RWPE2 (cell line): Measurements from ENCODE around the gene TIMELESS.

Source experiments
- ATAC-seq: fragments of 200-7000 bp; cut with Tn5 transposase; 3 replicates; pipeline ENCODE4 v1.9.1; 2021; ENCODE audit warnings: low read depth
- DNase-seq: peaks from one replicate; pipeline ENCODE4 v3.0.0-alpha.2; 2020; ENCODE audit warnings: low spot score
- H3K27ac ChIP-seq: fragments of 450-650 bp; 2 replicates; pipeline ENCODE4 v1.5.1; 2017; ENCODE audit warnings: mild to moderate bottlenecking; ENCODE audit not compliant: poor library complexity, severe bottlenecking
- H3K27me3 ChIP-seq: fragments of 250-450 bp; sonication (Bioruptor Pico); 2 replicates; pipeline ENCODE4 v1.5.1; 2021; ENCODE audit warnings: mild to moderate bottlenecking, moderate library complexity; ENCODE audit not compliant: insufficient read depth, poor library complexity, severe bottlenecking
- H3K36me3 ChIP-seq: fragments of 250-450 bp; sonication (Bioruptor Pico); 2 replicates; pipeline ENCODE4 v1.5.1; 2020; ENCODE audit warnings: low read depth, mild to moderate bottlenecking, moderate library complexity
- H3K4me1 ChIP-seq: fragments of 250-450 bp; sonication (Bioruptor Pico); 2 replicates; pipeline ENCODE4 v1.5.1; 2021; ENCODE audit warnings: mild to moderate bottlenecking, moderate library complexity; ENCODE audit not compliant: insufficient read depth, poor library complexity, severe bottlenecking
- H3K4me3 ChIP-seq: fragments of 250-450 bp; sonication (Bioruptor Pico); 2 replicates; pipeline ENCODE4 v1.5.1; 2021; ENCODE audit warnings: mild to moderate bottlenecking, moderate library complexity; ENCODE audit not compliant: severe bottlenecking
- H3K9me3 ChIP-seq: fragments of 250-450 bp; sonication (Bioruptor Pico); 2 replicates; pipeline ENCODE4 v1.5.1; 2021; ENCODE audit warnings: mild to moderate bottlenecking, moderate library complexity; ENCODE audit not compliant: severe bottlenecking
- TF ChIP-seq, protein P1 (sequence below): fragments of 450-650 bp; IDR thresholded peaks from one replicate; pipeline ENCODE4 v1.5.1; 2017; ENCODE audit warnings: mild to moderate bottlenecking, moderate library complexity; ENCODE audit not compliant: poor library complexity, severe bottlenecking

The TIMELESS gene

DNA sequence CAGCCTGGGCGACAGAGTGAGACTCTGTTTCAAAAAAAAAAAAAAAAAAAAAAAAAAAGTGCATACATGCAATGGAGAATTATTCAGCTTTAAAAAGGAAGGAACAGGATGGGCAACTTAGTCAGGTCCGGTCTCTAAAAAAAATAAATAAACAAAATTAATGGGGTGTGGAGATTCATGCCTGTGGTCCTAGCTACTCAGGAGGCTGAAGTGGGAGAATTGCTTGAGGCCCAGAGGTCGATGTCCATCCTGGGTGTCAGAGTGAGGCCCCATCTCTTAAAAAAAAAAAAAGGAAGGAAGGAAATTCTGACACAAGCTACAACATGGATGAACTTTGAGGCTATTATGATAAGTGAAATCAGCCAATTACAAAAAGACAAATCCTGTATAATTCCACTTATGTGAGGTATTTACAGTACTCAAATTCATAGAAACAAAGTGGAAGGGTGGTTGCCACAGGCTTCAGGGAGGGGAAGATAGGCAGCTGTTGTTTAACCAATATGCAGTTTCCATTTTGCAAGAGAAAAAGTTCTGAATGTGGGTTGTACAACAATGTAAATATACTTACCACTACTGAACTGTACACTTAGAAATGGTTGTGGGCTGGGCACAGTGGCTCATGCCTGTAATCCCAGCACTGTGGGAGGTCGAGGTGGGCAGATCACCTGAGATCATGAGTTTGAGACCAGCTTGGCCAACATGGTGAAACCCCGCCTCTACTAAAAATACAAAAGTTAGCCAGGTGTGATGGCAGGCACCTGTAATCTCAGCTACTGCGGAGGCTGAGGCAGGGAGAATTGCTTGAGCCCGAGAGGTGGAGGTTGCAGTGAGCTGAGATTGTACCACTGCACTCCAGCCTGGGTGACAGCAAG is 74.3 kb downstream of the TIMELESS start:
- Histone ChIP-seq H3K9me3 (no peaks in the 10 kb centered on the region), H3K4me3 (no peak overlapping the region), H3K4me1 (no peaks in the 10 kb centered on the region), H3K36me3 (no peaks in the 10 kb centered on the region), H3K27me3 (no peaks in the 10 kb centered on the region), H3K27ac (no peak overlapping the region)
- ATAC-seq (no peak), DNase-seq (no peak)
- TF ChIP-seq, protein P1, sequence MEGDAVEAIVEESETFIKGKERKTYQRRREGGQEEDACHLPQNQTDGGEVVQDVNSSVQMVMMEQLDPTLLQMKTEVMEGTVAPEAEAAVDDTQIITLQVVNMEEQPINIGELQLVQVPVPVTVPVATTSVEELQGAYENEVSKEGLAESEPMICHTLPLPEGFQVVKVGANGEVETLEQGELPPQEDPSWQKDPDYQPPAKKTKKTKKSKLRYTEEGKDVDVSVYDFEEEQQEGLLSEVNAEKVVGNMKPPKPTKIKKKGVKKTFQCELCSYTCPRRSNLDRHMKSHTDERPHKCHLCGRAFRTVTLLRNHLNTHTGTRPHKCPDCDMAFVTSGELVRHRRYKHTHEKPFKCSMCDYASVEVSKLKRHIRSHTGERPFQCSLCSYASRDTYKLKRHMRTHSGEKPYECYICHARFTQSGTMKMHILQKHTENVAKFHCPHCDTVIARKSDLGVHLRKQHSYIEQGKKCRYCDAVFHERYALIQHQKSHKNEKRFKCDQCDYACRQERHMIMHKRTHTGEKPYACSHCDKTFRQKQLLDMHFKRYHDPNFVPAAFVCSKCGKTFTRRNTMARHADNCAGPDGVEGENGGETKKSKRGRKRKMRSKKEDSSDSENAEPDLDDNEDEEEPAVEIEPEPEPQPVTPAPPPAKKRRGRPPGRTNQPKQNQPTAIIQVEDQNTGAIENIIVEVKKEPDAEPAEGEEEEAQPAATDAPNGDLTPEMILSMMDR: no peak

DNA sequence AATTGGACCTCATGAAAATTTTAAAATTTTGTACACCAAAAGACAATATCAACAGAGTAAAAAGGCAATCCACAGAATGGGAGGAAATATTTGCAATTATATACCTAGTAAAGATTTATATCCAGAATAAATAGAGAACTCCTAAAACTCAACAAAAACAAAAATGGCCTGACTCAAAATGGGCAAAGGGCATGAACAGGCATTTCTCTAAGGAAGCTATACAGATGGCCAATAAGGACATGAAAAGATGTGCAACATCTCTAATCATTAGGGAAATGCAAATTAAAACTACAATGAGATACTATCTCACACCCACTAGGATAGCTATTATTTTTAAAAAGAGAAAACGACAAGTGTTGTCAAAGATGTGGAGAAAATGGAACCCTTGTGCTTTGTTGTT is 75.7 kb downstream of the TIMELESS start:
- TF ChIP-seq, protein P1: no peak
- Histone ChIP-seq H3K36me3 (no peaks in the 10 kb centered on the region), H3K4me1 (no peaks in the 10 kb centered on the region), H3K27me3 (no peaks in the 10 kb centered on the region), H3K4me3 (no peak overlapping the region), H3K9me3 (no peaks in the 10 kb centered on the region), H3K27ac (no peak overlapping the region)
- no peak for ATAC-seq
- DNase-seq: no peak

DNA sequence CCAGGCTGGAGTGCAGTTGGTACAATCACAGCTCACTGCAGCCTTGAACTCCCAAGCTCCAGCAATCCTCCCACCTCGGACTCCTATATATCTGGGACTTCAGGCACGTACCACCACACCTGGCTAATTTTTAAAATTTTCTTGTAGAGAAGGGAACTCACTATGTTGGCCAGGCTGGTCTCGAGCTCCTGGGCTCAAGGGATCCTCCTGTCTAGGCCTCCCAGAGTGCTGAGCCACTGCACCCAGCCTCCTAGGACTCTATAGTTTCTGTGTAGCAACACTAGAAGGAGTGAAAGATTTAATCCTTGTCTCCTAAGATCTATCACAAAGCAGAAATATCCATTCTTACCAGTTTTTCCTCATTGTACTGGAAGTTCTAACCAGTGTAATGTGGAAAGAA is 82.3 kb downstream of the TIMELESS start:
- no peaks in the 10 kb centered on the region for H3K27me3 ChIP-seq
- H3K27ac ChIP-seq: no peak overlapping the region
- DNase-seq (peak; percentile 4), ATAC-seq (no peak)
- no peak overlapping the region for H3K4me3 ChIP-seq
- no peaks in the 10 kb centered on the region for H3K36me3 ChIP-seq
- H3K4me1 ChIP-seq: no peaks in the 10 kb centered on the region
- H3K9me3 ChIP-seq: no peaks in the 10 kb centered on the region
- TF ChIP-seq, protein P1: no peak
